Measurements from ENCODE around the gene ZNF638. TPM values are rescaled to one million over a fixed set of nuclear protein-coding genes. Genes with fewer than 3 reads are reported as not detected.

ZNF638 gene
- total and polyA plus RNA-seq, 2 donors (not counting 3 experiments of a cell fraction or from before 2014, with no cell fraction given), result 36.4 to 111 TPM

- Histone ChIP-seq H3K4me3 (replicated peaks in 1 of 3; ENCODE audit: insufficient read depth in 1 of 3, low read depth in 1 of 3, low read length in 3 of 3) (no peak overlapping the region), H3K4me1 (ENCODE audit: control insufficient read depth, extremely low read depth, insufficient read depth, low read length) (peaks cover 85% of the 10 kb centered on the region), H3K4me2 (ENCODE audit: insufficient read depth, low read length) (no peak overlapping the region), H3K9ac (replicated peaks; ENCODE audit: extremely low read depth, insufficient read depth, low read length) (no peak overlapping the region), H3K79me2 (ENCODE audit: control insufficient read depth, insufficient read depth, low read length) (no peaks in the 10 kb centered on the region), H3K36me3 (ENCODE audit: control insufficient read depth in 2 of 2, extremely low read depth in 1 of 2, insufficient read depth in 2 of 2, low read length in 2 of 2) (no peaks in the 10 kb centered on the region), H3K9me3 (replicated peaks; ENCODE audit: control insufficient read depth, insufficient read depth, low read length) (no peaks in the 10 kb centered on the region), H4K20me1 (replicated peaks; ENCODE audit: control insufficient read depth, extremely low read depth, insufficient read depth, low read length) (no peaks in the 10 kb centered on the region), H3K27me3 (ENCODE audit: control insufficient read depth in 2 of 2, insufficient read depth in 2 of 2, low read length in 2 of 2) (no peaks in the 10 kb centered on the region), H2AFZ (ENCODE audit: low read depth, low read length) (no peak overlapping the region), H3K27ac (ENCODE audit: insufficient read depth, low read depth, low read length) (no peak overlapping the region), H3K9me1 (replicated peaks; ENCODE audit: control insufficient read depth, extremely low read depth, insufficient read depth, low read length) (no peaks in the 10 kb centered on the region)
- no TSS peak for BruUV-seq (replicated peaks)
- DNase-seq (ENCODE audit: low read depth, low spot score) (no peak), FAIRE-seq (no peak)
- intact Hi-C loops (cut with micrococcal nuclease) (loop anchor here (5.0 to 10.0 kb wide), 3 partner anchors 125 to 160 kb away; partner anchors contain the start of gene ZNF638), dilution Hi-C loops (cut with MboI; ENCODE audit: extremely low pct_ligation_motif_present, low sequenced_read_pairs) (no loop called here)
- ChIA-PET CTCF (interaction anchor here (1.7 to 19.5 kb wide), 3 partner anchors 10 to 158 kb away, joined by 11 to 670 read pairs (median 20); no protein-coding TSS in a partner anchor), POLR2A (no interaction called here)
- TF ChIP-seq CTCF (IDR thresholded peaks at IDR 0.05; ENCODE audit: extremely low read depth in 1 of 2, insufficient read depth in 1 of 2, low read depth in 1 of 2, low read length in 2 of 2) (no peak), POLR2AphosphoS5 (IDR thresholded peaks at IDR 0.05; ENCODE audit: insufficient read depth, low read depth, low read length) (no peak), FOS (IDR thresholded peaks at IDR 0.05; ENCODE audit: borderline replicate concordance, insufficient read depth, low read length) (no peak), MYC (IDR thresholded peaks at IDR 0.05; ENCODE audit: low read depth, low read length) (no peak), MAX (IDR thresholded peaks at IDR 0.05; ENCODE audit: insufficient read depth, insufficient read length) (no peak), JUN (IDR thresholded peaks at IDR 0.05; ENCODE audit: borderline replicate concordance, insufficient read depth, insufficient read length, low read depth) (no peak), GATA2 (IDR thresholded peaks at IDR 0.05; ENCODE audit: insufficient read depth, insufficient read length, low read depth, low read length) (no peak), EZH2 (IDR thresholded peaks at IDR 0.05; ENCODE audit: borderline replicate concordance, low read depth, low read length, severe bottlenecking) (no peak), POLR2A (IDR thresholded peaks at IDR 0.05; ENCODE audit: low read depth, low read length) (no peak)
Measured at GRCh38 chr2:71457123-71457915, 125.7 kb downstream of the ZNF638 start.

Measured in endothelial cell of umbilical vein (primary cell).